HG03139 (cell line): ENCODE results near the gene TTLL11.

Experiments
- ATAC-seq: cut with Tn5 transposase; IDR thresholded peaks from one replicate; pipeline ENCODE4 v1.9.1; 2021; ENCODE audit not compliant: unreplicated experiment

TTLL11 gene

GRCh38 chr9:121944711-121945191 is 148.4 kb downstream of the TTLL11 start:
- no peak for ATAC-seq

GRCh38 chr9:121943463-121943862 is 149.6 kb downstream of the TTLL11 start:
- ATAC-seq: no peak

- ATAC-seq: no peak
These were observed 150.2 kb downstream of the TTLL11 start for GRCh38 chr9:121942866-121943382.

- no peak for ATAC-seq
These were observed 150.8 kb downstream of the TTLL11 start for GRCh38 chr9:121942313-121942712.

- no peak for ATAC-seq
These were observed 153.5 kb downstream of the TTLL11 start for GRCh38 chr9:121939643-121940042.

GRCh38 chr9:121938621-121939020 is 154.5 kb downstream of the TTLL11 start:
- no peak for ATAC-seq

- no peak for ATAC-seq
These were observed 155.9 kb downstream of the TTLL11 start for GRCh38 chr9:121937240-121937639.

GRCh38 chr9:121935739-121936138 is 157.4 kb downstream of the TTLL11 start:
- no peak for ATAC-seq

GRCh38 chr9:121930956-121931355 is 162.2 kb downstream of the TTLL11 start:
- ATAC-seq: no peak

- ATAC-seq: no peak
These were observed 162.9 kb downstream of the TTLL11 start for GRCh38 chr9:121929893-121930875.

GRCh38 chr9:121927636-121928035 is 165.5 kb downstream of the TTLL11 start:
- no peak for ATAC-seq

- ATAC-seq: no peak
These were observed 166.0 kb downstream of the TTLL11 start for GRCh38 chr9:121927081-121927480.

- ATAC-seq: no peak
These were observed 166.7 kb downstream of the TTLL11 start for GRCh38 chr9:121926351-121926801.

GRCh38 chr9:121925935-121926334 is 167.2 kb downstream of the TTLL11 start:
- ATAC-seq: no peak

- ATAC-seq: no peak
These were observed 168.4 kb downstream of the TTLL11 start for GRCh38 chr9:121924700-121925099.

- ATAC-seq: no peak
These were observed 171.7 kb downstream of the TTLL11 start for GRCh38 chr9:121921444-121921843.

- ATAC-seq: no peak
These were observed 175.5 kb downstream of the TTLL11 start for GRCh38 chr9:121917375-121918335.

GRCh38 chr9:121915304-121915625 is 177.8 kb downstream of the TTLL11 start:
- ATAC-seq: no peak

- no peak for ATAC-seq
These were observed 178.4 kb downstream of the TTLL11 start for GRCh38 chr9:121914604-121915303.

GRCh38 chr9:121914017-121914595 is 179.0 kb downstream of the TTLL11 start:
- ATAC-seq: no peak
